Karpas-422 (cell line): Measurements from ENCODE around the gene SUSD3. TPM values are rescaled to one million over a fixed set of nuclear protein-coding genes. Genes with fewer than 3 reads are reported as not detected.

Source experiments
- DNase-seq: peaks from one replicate; pipeline ENCODE4 v3.0.0-alpha.2; 2015
- H2AFZ ChIP-seq: fragments of 200-600 bp; sonication (generic); 2 replicates; pipeline ENCODE4 v1.6.1; 2014; ENCODE audit warnings: antibody characterized with exemption, low read length, mixed read lengths
- H3K27ac ChIP-seq: fragments of 200-600 bp; sonication (generic); 2 replicates; pipeline ENCODE4 v1.5.1; 2014; ENCODE audit warnings: mild to moderate bottlenecking, low read length, moderate library complexity
- H3K27me3 ChIP-seq: fragments of 200-600 bp; sonication (generic); 2 replicates; pipeline ENCODE4 v1.6.1; 2014; ENCODE audit warnings: low read length, mixed read lengths
- H3K36me3 ChIP-seq: fragments of 200-600 bp; sonication (generic); 2 replicates; pipeline ENCODE4 v1.6.1; 2014; ENCODE audit warnings: low read length, mixed read lengths; ENCODE audit not compliant: insufficient read depth
- H3K4me1 ChIP-seq: fragments of 200-600 bp; sonication (generic); 2 replicates; pipeline ENCODE4 v1.6.1; 2014; ENCODE audit warnings: mild to moderate bottlenecking, low read length, mixed read lengths
- H3K4me2 ChIP-seq: fragments of 200-600 bp; sonication (generic); 2 replicates; pipeline ENCODE4 v1.6.1; 2014; ENCODE audit warnings: low read length, low read depth, mild to moderate bottlenecking; ENCODE audit not compliant: poor library complexity, severe bottlenecking
- H3K4me3 ChIP-seq: fragments of 200-600 bp; sonication (generic); 2 replicates; pipeline ENCODE4 v1.5.1; 2014; ENCODE audit warnings: mild to moderate bottlenecking, antibody characterized with exemption, low read length, mixed read lengths
- H3K79me2 ChIP-seq: fragments of 200-600 bp; sonication (generic); 2 replicates; pipeline ENCODE4 v1.6.1; 2014; ENCODE audit warnings: mild to moderate bottlenecking, low read length, mixed read lengths
- H3K9ac ChIP-seq: fragments of 200-600 bp; sonication (generic); 2 replicates; pipeline ENCODE4 v1.6.0; 2014; ENCODE audit warnings: low read length
- H3K9me2 ChIP-seq: fragments of 200-600 bp; sonication (generic), shearing (Covaris generic); replicated peaks from 2 replicates; pipeline ENCODE4 v1.6.0; 2014; ENCODE audit warnings: mild to moderate bottlenecking, low read length, moderate library complexity; ENCODE audit not compliant: insufficient read depth
- H3K9me3 ChIP-seq: fragments of 300-700, 200-600 bp; sonication (generic); 2 replicates; pipeline ENCODE4 v1.6.1; 2014; ENCODE audit warnings: low read length, mixed read lengths
- H4K20me1 ChIP-seq: fragments of 200-600 bp; sonication (generic); 2 replicates; pipeline ENCODE4 v1.6.1; 2014; ENCODE audit warnings: mild to moderate bottlenecking, antibody characterized with exemption, low read length, low read depth; ENCODE audit not compliant: insufficient read depth
- total RNA-seq: library from RNA; depleted of rRNA; stranded (reverse); fragments of >200 nt; shearing (Covaris generic); gene quantifications from 2 replicates; pipeline ENCODE4 v1.2.3, GENCODE V29; 2014; ENCODE audit warnings: low replicate concordance

The SUSD3 gene
- total RNA-seq, 1 experiment from 2014 or later = 6.2 TPM

DNA sequence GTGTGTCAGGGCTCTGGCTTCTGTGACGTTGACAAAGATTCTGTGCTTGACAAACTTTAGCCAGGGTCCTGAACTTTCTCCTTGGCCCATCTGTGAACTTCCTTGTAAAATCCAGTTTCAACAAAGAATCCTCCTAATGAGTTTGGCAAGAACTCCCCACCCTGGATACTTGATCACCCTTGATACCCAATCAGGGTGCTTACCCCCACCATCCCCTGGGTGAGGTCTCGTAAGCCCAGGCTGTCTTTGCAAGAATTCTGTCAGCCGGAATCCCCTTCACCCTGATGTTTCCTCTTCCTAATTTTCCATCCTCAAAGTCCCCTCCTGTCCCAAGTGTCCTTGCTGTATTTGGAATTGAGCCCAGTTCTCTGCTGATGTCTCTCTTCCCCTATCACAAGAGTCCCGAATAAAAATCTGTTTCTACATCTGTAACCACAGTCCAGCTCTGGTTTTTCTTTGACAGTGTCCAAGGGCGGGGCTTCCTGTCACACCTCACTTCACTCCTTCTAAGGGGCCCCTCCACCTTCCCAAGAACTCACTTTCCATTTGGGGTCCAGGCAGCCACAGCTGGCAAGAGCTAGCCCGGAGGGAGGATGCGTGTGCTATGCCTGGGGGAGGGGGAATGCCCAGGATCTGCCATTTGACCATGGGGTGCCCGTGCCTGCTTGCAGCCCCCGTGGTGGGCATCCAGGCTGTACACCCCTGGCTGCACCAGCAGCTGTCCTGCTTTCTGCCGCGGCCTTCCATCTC, 34.8 kb downstream of the SUSD3 start:
- no peak overlapping the region for H3K4me2 ChIP-seq
- no peaks in the 10 kb centered on the region for H3K36me3 ChIP-seq
- H3K27me3 ChIP-seq = no peaks in the 10 kb centered on the region
- H2AFZ ChIP-seq = no peak overlapping the region
- H3K9ac ChIP-seq = 0 out of 2 replicates have a peak overlapping the region, but pooled peaks have one; percentile 91
- H3K4me1 ChIP-seq = peaks cover 32% of the 10 kb centered on the region
- no peak overlapping the region for H3K4me3 ChIP-seq
- H3K79me2 ChIP-seq = no peaks in the 10 kb centered on the region
- no peak overlapping the region for H3K27ac ChIP-seq
- H3K9me3 ChIP-seq = no peaks in the 10 kb centered on the region
- H3K9me2 ChIP-seq = no peaks in the 10 kb centered on the region
- DNase-seq = no peak
- peaks cover 10% of the 10 kb centered on the region; the same call in 1 of the 2 replicates for H4K20me1 ChIP-seq

DNA sequence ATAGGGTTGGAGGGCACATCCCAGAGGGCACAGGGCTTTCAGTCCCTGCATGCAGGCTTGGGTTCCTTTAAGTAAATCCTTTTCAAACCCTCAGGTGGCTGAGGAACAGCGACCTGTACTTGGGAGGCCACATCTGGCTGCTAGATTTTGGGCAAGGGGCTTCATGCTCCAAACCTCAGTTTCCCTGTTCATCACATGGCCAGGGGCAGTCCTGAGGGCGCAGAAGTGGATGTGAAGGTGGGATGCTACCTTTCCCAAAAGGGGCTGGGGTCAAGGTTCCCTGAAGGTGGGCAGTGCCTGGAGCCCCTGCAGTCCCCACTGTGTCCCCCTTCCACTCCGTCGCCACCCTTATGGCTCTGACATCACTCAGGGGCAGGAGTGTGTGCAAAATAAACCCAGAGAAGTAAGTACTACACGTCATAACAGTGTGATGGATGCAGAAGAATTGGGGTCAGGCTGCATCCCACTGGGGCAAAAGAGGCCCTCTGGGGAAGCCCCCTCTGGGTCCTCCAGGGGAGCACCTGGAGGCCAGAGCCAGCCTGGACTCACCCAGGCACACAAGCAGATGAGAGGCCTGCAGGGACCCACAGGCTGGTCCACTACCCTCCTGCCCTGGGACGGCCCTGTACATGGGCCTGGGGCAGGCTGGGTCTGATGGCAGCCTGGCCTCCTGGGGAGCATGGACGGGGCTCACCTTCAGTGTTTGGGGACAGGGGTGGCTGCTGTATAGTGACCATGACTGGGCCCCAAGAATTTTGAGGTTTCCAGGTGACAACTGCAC, 35.6 kb downstream of the SUSD3 start:
- Histone ChIP-seq H3K9me3 (no peaks in the 10 kb centered on the region), H3K79me2 (no peaks in the 10 kb centered on the region), H3K27ac (no peak overlapping the region), H3K9ac (peak overlapping the region; percentile 91), H4K20me1 (peaks cover 11% of the 10 kb centered on the region; the same call in 1 of the 2 replicates), H3K36me3 (no peaks in the 10 kb centered on the region), H3K27me3 (no peaks in the 10 kb centered on the region), H3K4me2 (peak overlapping the region; percentile 97), H3K9me2 (no peaks in the 10 kb centered on the region), H2AFZ (no peak overlapping the region), H3K4me3 (peak overlapping the region; percentile 83; the same call in 1 of the 2 replicates), H3K4me1 (peaks cover 32% of the 10 kb centered on the region)
- DNase-seq = no peak

DNA sequence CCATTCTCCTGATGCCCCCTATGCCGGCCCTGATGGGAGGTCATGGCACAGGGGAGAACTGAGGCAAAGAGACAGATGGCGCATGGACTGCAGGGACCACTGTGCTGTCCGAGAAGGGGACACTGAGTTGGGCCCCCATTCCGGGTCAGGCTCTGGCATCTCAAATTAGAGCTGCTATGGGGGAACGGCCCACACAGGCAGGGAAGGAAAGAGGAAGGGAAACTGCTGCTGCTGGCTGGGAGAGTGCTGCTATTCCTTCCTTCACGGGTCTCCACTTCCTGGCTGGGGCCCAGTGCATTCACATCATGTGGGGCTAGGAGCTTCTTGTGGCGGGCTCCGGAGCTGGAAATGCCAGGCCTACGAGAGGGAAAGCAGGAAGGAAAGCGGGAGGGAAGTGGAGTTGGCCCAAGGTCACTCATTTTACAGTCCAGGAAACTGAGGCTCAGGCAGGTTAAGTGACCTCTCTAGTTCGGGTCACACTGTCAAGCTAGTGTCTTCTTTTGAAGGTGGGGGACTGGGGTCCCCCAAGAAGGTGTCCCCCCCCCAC, 36.2 kb downstream of the SUSD3 start:
- Histone ChIP-seq H3K9ac (peak overlapping the region; percentile 91), H3K4me2 (peak overlapping the region; percentile 97), H4K20me1 (peaks cover 11% of the 10 kb centered on the region; the same call in 1 of the 2 replicates), H3K9me2 (no peaks in the 10 kb centered on the region), H3K27ac (peak overlapping the region; percentile 77), H3K4me3 (peak overlapping the region; percentile 83), H3K9me3 (no peaks in the 10 kb centered on the region), H2AFZ (no peak overlapping the region; the same call in 1 of the 2 replicates), H3K79me2 (no peaks in the 10 kb centered on the region), H3K27me3 (no peaks in the 10 kb centered on the region), H3K4me1 (peaks cover 32% of the 10 kb centered on the region), H3K36me3 (no peaks in the 10 kb centered on the region)
- peak; percentile 87 for DNase-seq

DNA sequence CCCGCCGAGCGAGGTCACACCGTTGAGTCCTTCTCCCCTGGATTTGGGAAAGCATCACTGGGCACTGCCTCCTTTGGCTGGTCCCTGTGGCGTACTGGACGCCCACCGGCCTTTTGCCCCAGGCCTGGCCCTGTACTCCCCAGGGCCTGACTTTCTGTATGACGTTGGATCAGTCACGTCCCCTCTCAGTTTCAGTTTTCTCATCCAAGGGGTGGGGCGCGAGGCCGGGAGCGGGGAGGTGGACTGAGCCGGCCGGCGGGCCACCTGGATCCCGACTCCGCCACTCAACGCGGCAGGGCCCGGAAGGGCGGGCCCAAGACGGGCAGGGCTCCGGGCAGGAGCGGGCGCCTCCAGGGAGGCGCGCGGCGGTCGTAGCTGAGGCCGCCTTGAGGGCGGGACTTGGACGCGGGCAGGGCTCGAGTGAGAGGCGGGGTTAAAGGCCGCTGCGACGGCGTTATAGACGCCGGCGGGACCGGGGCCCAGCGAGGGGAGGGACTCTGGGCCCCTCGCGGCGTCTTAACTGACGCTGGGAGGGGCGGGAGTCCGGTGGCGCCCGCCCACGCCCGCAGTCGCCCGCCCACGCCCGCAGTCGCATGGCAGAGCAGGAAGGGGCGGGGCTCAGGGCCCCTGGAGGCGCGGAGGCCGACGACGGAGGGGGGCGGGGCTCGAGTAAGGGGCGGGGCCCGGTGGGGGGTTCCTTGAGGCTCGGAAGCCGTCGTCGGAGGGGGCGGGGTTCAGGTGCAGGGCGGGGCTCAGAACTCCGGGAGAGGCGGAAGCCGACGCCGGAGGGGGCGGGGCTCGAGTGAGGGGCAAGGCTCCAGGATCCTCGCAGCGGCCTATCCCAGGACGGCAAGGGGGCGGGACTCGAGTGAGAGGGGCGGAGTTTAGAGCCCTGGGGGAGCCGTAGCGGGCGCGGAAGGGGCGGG, 37.0 kb downstream of the SUSD3 start:
- peaks cover 32% of the 10 kb centered on the region for H3K4me1 ChIP-seq
- peak overlapping the region; percentile 97 for H3K4me2 ChIP-seq
- peak overlapping the region; percentile 96 for H3K4me3 ChIP-seq
- H3K27me3 ChIP-seq = no peaks in the 10 kb centered on the region
- H3K9me3 ChIP-seq = no peaks in the 10 kb centered on the region
- no peaks in the 10 kb centered on the region for H3K36me3 ChIP-seq
- H3K79me2 ChIP-seq = no peaks in the 10 kb centered on the region
- peak overlapping the region; percentile 77 for H3K27ac ChIP-seq
- peak overlapping the region; percentile 91 for H3K9ac ChIP-seq
- no peak overlapping the region; the same call in 1 of the 2 replicates for H2AFZ ChIP-seq
- no peaks in the 10 kb centered on the region for H3K9me2 ChIP-seq
- peaks cover 11% of the 10 kb centered on the region; the same call in 1 of the 2 replicates for H4K20me1 ChIP-seq
- peak; percentile 100 for DNase-seq

DNA sequence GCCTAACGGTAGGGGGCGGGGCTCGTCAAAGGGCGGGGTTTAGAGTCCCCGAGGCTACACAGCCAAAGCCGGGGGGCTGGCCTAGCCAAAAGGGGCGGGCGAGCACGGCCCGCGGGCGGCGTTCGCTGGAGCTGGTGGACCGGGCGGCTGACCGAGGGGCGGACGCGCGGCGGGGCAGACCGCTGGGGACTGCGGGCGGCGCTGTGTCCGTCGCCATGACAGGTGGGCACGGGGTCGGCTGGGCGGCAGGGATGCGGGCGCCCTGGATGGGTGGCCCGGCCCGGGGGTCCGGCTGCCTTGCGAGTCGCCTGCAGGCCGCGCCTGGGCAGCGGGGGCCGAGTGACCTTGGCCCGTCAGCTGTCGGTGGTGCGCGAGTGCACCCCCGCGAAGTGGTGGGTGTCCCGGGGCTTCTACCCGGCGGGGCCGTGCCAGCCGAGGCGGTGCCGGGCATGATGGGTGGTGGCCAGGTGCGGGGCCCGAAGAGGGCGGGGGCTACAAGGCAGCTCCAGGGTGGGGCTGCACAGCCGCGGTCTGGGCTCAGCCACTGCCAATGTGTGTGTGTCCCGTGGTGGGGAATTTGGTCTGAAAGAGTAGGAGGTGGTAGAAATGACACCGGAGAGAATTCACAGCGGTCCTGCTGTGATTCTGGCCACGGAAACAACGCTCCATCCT, 37.8 kb downstream of the SUSD3 start, which contains the start of gene CARD19:
TSS of gene CARD19 (plus strand) at position 87 of the 672 bp plus-strand sequence. CDS start at position 216, 129 bp downstream.
- Histone ChIP-seq H3K4me1 (peaks cover 32% of the 10 kb centered on the region), H3K79me2 (no peaks in the 10 kb centered on the region), H3K4me2 (peak within 1 kb of the TSS; percentile 97), H4K20me1 (peaks cover 11% of the 10 kb centered on the region; the same call in 1 of the 2 replicates), H3K27me3 (no peaks in the 10 kb centered on the region), H3K4me3 (peak within 1 kb of the TSS; percentile 96), H2AFZ (peak within 1 kb of the TSS; percentile 95), H3K27ac (peak within 1 kb of the TSS; percentile 77), H3K9me3 (no peaks in the 10 kb centered on the region), H3K9me2 (no peaks in the 10 kb centered on the region), H3K36me3 (no peaks in the 10 kb centered on the region), H3K9ac (peak within 1 kb of the TSS; percentile 91)
- DNase-seq = peak; percentile 62

DNA sequence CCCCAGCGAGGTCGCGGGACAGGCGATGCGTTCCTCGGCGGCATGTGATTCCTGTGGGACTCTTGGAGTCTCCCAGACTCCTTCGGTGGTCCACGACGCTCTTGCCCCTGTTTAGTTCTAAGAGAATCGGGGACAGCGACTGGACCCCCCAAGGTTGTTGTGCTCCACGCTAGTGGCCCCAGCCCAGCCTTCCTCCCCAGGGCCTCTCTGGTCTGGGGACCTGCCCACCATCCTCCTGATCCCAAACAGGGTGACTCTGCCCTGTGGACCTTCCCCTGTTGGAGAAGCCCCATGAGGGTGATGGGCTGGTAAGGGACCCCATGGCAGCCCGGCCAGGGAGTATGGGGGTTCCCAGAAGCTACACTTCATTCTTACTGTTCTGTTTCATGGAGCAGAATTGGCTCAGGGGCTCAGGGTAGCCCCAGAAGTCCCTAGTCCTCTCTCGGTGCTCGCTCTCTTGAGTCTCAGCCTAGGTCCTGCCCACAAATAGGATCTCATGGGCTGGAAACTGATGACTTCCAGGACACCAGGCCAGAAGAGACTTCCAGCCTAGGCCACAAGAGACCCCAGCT, 38.4 kb downstream of the SUSD3 start:
- H3K4me1 ChIP-seq = peaks cover 32% of the 10 kb centered on the region
- peaks cover 11% of the 10 kb centered on the region; the same call in 1 of the 2 replicates for H4K20me1 ChIP-seq
- no peaks in the 10 kb centered on the region for H3K27me3 ChIP-seq
- peak overlapping the region; percentile 96 for H3K4me3 ChIP-seq
- no peaks in the 10 kb centered on the region for H3K79me2 ChIP-seq
- peak overlapping the region; percentile 92 for H3K4me2 ChIP-seq
- no peaks in the 10 kb centered on the region for H3K36me3 ChIP-seq
- H3K27ac ChIP-seq = no peak overlapping the region
- H3K9ac ChIP-seq = peak overlapping the region; percentile 85
- H3K9me3 ChIP-seq = no peaks in the 10 kb centered on the region
- no peak overlapping the region for H2AFZ ChIP-seq
- DNase-seq = no peak
- H3K9me2 ChIP-seq = no peaks in the 10 kb centered on the region
